HG02885 (cell line): Measurements from ENCODE around the gene ENDOV.

ENCODE experiments used
- ATAC-seq: cut with Tn5 transposase; IDR thresholded peaks from one replicate; pipeline ENCODE4 v1.9.1; 2021; ENCODE audit warnings: mild to moderate bottlenecking; ENCODE audit not compliant: unreplicated experiment, poor library complexity

The ENDOV gene

GRCh38 chr17:80461528-80462160, 46.7 kb downstream of the ENDOV start:
- no peak for ATAC-seq

GRCh38 chr17:80463784-80464400, 48.9 kb downstream of the ENDOV start:
- no peak for ATAC-seq

DNA sequence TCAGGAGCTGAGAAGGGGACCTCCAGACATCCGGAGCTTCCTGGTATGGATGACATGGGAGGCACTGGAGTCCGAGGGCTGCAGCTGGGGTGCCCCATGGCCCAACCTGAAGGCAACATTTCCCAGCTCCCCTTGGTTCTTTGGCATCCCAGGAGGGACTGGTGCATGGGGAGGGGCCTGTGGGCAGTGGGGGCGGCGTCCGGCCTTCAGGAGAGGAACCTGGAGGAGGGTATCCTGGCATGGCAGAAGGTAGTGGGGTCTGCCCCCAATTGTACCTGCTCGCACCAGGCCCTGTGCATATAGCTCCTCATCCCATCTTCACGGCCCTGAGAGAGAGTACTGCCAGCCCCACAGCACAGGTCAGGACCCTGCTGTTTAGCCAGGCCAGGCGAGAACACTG, 49.5 kb downstream of the ENDOV start:
- ATAC-seq = no peak

- no peak for ATAC-seq
Observed at GRCh38 chr17:80465327-80465974, 50.5 kb downstream of the ENDOV start.

GRCh38 chr17:80466188-80466705, 51.3 kb downstream of the ENDOV start:
- no peak for ATAC-seq

GRCh38 chr17:80468242-80468641, 53.3 kb downstream of the ENDOV start:
- ATAC-seq = no peak

- ATAC-seq = no peak
Observed at GRCh38 chr17:80468781-80469493, 54.0 kb downstream of the ENDOV start.

DNA sequence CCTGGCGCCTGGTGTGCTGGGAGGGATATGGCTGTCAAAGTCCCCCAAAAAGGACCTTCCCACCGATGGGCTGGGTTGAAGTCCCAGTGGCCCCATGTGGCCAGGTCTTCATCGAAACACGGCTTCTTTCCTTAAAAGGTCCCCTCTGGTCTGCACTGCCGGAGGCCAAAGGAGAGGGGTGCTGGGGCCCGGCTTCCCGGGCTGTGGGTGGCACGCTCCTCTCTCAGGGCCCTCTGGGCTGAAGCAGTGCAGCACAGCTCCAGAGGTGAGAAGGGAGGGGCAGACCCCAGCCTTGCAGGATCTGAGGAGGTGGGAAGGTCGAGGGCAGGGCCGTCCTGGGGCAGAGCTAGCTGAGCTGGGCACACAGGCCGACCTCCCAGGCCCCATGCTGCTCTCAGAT, 54.7 kb downstream of the ENDOV start:
- no peak for ATAC-seq

DNA sequence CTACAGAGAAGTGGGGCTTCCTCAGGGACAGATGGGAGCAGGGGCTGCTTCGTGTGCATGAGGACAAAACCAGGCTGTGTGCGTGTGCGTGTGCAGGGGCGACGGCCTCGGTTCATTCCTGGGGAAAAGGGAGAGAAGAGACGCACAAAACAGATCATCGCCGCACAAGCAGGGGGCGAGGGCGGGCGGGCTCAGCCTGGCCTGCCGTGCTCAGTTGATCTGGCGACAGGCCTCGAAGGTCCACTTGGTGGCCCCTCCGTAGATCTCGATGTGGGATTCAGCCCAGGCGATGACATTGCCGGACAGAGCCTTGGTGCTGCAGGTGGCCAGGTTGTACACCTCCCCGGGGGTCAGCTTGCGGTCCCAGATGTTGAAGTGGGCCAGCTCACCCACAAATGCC, 55.6 kb downstream of the ENDOV start:
- ATAC-seq = no peak

DNA sequence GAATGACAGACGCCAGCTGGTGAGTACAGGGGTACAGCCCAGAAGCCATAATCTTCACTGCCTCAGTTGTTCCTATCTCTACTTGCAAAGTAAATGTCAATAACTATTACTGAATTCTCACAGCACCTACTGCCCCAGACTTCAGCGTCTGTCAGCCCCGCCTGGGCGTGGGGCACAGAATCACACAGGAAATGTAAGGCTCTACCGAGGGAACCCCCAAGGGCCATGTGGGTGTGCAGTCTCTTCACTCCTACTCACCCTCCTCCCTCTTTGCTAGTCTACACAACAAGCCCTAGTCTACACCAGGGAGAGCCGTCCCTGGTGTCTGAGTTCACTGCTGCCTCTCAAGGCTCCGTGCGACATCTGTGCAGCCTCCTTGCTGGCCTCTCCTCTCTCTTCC, 57.0 kb downstream of the ENDOV start:
- ATAC-seq = no peak

GRCh38 chr17:80472996-80473395, 58.0 kb downstream of the ENDOV start:
- no peak for ATAC-seq

DNA sequence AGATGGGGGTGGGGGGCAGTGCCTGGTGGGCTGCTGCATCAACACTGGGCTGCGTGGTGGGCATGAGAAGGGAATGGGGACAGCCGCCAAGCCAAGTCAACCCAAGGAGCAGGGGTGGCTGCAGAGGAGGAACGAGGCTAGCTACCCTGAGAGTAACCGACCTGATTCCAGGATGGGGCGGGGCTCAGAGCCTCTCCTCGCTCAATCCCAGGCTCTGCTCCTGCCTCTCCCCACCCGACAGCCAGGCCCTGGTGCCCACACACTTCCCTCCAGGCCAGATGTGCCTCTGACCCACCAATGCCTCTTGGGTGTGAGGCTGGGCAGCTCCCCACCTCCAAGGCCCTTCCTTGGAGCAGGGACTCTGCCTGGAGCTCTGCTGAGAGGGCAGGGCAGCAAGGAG, 58.7 kb downstream of the ENDOV start:
- no peak for ATAC-seq

DNA sequence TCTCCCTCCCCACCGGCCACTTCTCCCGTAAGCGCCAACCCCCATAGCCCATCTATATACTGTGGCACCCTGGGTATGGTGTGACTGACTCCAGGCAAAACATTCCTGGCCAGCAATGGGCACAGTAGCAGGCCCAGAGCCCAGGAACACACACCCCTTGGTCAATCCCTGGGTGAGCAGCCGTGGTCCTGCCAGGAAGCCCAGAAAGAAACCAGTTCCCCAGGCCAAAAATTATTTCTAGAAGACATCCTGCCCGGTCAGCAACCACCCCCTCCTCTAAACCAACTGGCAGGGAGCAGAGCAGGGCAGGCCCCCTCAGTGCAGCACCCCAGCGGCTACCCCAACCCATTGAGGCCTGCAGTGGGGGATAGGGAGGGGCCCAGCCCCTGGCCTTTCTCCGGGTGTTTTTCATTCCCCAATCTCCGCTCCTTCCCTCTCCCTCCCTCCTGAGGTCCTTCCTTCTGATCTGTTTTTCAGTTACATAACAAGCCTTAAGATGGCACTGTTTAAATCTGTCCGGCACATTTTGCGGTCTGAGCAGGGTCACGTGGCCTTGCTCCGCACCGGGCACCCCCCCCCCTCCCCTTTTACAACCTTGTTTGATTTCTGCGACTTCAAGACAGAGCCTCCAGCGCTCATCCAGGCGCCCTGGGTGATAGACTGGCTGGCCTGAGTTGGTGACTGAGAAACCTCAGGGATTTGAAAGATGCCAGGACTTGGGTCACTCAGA, 59.4 kb downstream of the ENDOV start:
- ATAC-seq = no peak

DNA sequence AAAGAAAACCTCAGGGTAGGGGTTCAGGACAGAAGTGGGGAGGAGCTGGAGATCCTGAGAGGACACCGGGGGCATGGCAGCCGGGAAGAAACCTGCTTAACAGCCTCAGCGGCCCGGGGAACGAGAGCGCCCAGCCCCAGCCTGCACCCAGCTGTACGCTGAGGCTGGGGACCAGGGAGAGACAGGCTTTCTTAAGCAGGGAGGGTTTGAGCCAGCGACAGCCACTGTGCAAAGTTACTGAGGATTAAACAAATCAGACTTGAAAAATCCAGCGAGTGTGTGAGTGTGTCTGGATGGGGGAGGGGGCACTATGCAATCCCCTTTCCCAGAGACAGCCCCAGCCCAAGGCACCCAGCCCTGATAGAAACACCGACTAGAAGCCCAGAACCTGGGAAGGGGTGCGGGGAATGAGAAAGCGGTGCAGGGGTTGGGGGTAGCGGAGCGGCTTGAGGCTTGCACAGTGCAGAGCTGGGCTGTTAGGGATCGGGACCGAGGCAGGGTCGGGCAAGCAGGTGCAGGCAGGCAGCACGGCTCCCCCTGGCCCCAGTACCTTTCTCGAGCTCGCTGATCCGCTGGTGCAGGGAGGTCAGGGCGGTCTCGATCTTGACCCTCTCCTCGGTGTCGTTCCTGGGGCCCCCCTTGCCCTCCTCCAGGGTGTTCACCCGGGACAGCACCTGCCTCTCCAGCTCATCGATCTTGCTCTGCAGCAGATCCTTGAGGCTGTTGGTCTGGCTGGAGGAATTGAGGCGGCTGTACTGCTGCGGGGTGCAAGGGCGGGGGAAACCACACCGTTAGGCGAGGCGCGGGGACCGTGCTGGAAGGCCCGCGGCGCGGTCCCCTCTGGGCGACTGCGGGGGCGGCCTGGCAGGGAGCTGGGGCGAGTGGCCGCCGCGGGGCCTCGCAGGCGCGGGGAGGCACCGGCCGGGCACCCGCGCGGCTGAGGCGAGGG, 60.3 kb downstream of the ENDOV start:
- no peak for ATAC-seq

DNA sequence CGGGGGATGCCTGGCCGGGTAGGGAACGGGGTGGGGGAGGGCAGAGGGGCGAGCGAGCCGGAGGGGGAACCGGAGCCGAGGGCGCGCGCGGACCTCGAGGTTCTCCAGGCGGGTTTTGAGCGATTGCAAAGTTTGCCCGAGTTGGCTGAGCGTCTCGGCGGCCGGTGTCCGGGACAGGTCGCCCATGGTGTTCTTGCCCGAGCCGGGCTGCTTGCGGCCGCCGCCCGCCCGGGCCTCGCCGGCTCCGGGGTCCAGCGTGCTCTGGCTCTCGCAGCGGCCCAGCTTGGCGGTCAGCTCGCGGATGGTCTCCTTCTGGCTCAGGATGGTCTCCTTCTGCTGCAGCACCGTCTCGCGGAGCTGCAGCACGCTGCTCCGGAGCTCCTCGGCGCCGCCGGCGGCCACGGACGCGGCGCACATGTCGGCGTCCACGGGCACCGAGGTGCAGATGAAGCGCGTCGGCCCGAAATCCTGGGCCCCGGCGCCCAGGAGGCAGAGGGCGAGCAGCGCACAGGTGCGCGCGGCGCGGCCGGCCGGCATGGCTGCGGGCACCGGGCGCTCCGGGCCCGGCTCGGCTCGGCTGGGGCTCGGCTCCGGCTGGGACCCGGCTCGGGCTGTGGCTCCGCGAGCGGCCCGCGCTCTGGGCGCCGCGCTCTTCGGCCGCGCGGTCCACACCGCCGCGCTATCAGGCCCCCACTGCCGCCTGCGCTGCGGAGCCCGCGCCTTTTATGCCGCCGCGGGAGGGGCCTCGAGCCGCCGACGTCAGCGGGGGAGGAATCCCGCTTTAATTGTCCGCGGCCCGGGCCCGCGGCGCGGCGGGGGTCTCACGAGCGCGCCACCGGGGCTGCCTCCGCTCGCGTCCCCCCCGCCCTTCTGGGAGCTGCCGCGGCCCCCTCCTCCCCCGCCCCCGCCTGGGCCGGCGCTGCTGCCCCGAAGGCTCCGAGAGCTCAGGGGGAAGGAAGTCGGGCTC, 61.2 kb downstream of the ENDOV start, which contains the start of gene NPTX1:
NPTX1 (minus strand) TSS at position 698 of the 967 bp plus-strand sequence; CDS start at position 537, 161 bp downstream.
- ATAC-seq = no peak

DNA sequence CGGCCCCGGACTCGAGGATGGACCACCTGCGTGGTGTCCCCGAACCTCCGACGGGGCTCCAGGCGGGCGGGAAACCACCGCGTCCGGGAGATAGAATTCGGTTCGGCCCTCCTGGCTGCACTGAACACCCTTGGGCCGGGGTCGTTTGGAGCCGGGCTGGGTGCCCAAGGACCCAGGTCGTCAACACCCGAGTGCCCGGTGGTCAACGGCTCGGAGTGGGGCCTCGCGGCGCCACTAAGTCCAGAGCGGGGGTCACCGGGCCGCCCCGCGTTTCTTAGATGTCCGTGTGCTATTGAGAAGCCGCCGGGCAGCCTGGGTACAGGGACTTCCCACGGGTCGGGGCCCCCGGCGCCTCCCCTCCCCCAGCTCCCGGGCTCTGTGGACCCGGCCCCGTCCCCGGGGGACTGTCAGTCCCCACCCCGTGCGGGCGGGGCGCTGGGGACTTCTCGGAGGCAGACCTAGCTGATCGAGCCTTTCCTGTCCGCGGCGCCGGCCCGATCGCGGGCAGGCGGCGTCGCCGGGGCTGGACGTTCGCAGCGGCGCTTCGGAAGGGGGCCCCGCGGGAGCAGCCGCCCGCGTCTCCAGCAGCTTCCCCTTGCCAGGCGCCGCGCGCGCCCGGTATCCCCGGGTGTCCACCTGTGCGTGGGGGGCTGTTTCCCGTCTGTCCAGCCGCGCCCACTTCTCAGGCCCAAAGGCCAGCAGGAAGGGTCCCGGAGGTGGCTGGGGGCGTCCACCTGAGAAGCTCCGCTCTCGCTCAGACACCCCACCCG, 62.1 kb downstream of the ENDOV start:
- ATAC-seq = no peak
